GM18517 (cell line): ENCODE data around the gene ACSF2.

Experiments used
- ATAC-seq: cut with Tn5 transposase; IDR thresholded peaks from one replicate; pipeline ENCODE4 v1.9.1; 2021; ENCODE audit warnings: mild to moderate bottlenecking, moderate library complexity; ENCODE audit not compliant: unreplicated experiment

The ACSF2 gene

GRCh38 chr17:50495217-50495823, 69.3 kb downstream of the ACSF2 start:
- ATAC-seq, result no peak

- no peak for ATAC-seq
Measured at GRCh38 chr17:50495918-50496317, 69.9 kb downstream of the ACSF2 start.

- ATAC-seq, result no peak
Measured at GRCh38 chr17:50498021-50498874, 72.2 kb downstream of the ACSF2 start.

GRCh38 chr17:50499270-50499669, 73.3 kb downstream of the ACSF2 start:
- no peak for ATAC-seq

- no peak for ATAC-seq
Measured at GRCh38 chr17:50499721-50500120, 73.7 kb downstream of the ACSF2 start.

- no peak for ATAC-seq
Measured at GRCh38 chr17:50501054-50501453, 75.0 kb downstream of the ACSF2 start.

- no peak for ATAC-seq
Measured at GRCh38 chr17:50502301-50502990, 76.4 kb downstream of the ACSF2 start.

- ATAC-seq, result no peak
Measured at GRCh38 chr17:50505591-50506130, 79.6 kb downstream of the ACSF2 start.

- ATAC-seq, result no peak
Measured at GRCh38 chr17:50506298-50506697, 80.3 kb downstream of the ACSF2 start.

GRCh38 chr17:50507871-50508572, 82.0 kb downstream of the ACSF2 start, which contains the start of gene MYCBPAP:
TSS of gene MYCBPAP (plus strand) at chr17:50508439. CDS start at chr17:50508675, 236 bp downstream.
- no peak for ATAC-seq

GRCh38 chr17:50508573-50509460, 82.8 kb downstream of the ACSF2 start:
- ATAC-seq, result no peak

GRCh38 chr17:50511058-50511457, 85.0 kb downstream of the ACSF2 start:
- ATAC-seq, result peak; percentile 88

GRCh38 chr17:50513495-50513894, 87.5 kb downstream of the ACSF2 start:
- ATAC-seq, result no peak

- no peak for ATAC-seq
Measured at GRCh38 chr17:50514388-50514787, 88.4 kb downstream of the ACSF2 start.

- ATAC-seq, result no peak
Measured at GRCh38 chr17:50514936-50515702, 89.1 kb downstream of the ACSF2 start.

- ATAC-seq, result no peak
Measured at GRCh38 chr17:50517011-50517410, 91.0 kb downstream of the ACSF2 start.

- no peak for ATAC-seq
Measured at GRCh38 chr17:50517504-50518383, 91.7 kb downstream of the ACSF2 start.

GRCh38 chr17:50518384-50519023, 92.5 kb downstream of the ACSF2 start:
- no peak for ATAC-seq
